Measurements from ENCODE around the gene NSMF.
"Not testable (repeated sequence)": the region's sequence is repeated elsewhere in the genome, so short reads cannot be mapped to it uniquely, and the experiment has no call there.

The NSMF gene

GRCh38 chr9:137475666-137476065 lies 16.5 kb upstream of the NSMF start:
- DNase-seq (ENCODE audit: low read depth), result no peak

- no peak for DNase-seq (ENCODE audit: low read depth)
Measured at GRCh38 chr9:137474271-137474670, 15.1 kb upstream of the NSMF start.

GRCh38 chr9:137470785-137471184 lies 11.7 kb upstream of the NSMF start:
- no peak for DNase-seq (ENCODE audit: low read depth)

- no peak for DNase-seq (ENCODE audit: low read depth)
Measured at GRCh38 chr9:137467896-137468295, 8.8 kb upstream of the NSMF start.

GRCh38 chr9:137467161-137467581 lies 8.0 kb upstream of the NSMF start:
- DNase-seq (ENCODE audit: low read depth), result no peak

- not testable (repeated sequence) for DNase-seq (ENCODE audit: low read depth)
Measured at GRCh38 chr9:137466389-137467085, 7.4 kb upstream of the NSMF start.

GRCh38 chr9:137465720-137466388 lies 6.7 kb upstream of the NSMF start:
- DNase-seq (ENCODE audit: low read depth), result no peak

GRCh38 chr9:137465000-137465719 lies 6.0 kb upstream of the NSMF start:
- no peak for DNase-seq (ENCODE audit: low read depth)

GRCh38 chr9:137464291-137464999 lies 5.3 kb upstream of the NSMF start:
- DNase-seq (ENCODE audit: low read depth), result no peak

- no peak for DNase-seq (ENCODE audit: low read depth)
Measured at GRCh38 chr9:137463931-137464290, 4.8 kb upstream of the NSMF start.

- DNase-seq (ENCODE audit: low read depth), result no peak
Measured at GRCh38 chr9:137462986-137463930, 4.1 kb upstream of the NSMF start.

GRCh38 chr9:137462396-137462985 lies 3.4 kb upstream of the NSMF start:
- no peak for DNase-seq (ENCODE audit: low read depth)

- peak; percentile 71 for DNase-seq (ENCODE audit: low read depth)
Measured at GRCh38 chr9:137461663-137462395, 2.7 kb upstream of the NSMF start.

GRCh38 chr9:137461316-137461662 lies 2.2 kb upstream of the NSMF start:
- DNase-seq (ENCODE audit: low read depth), result no peak

- no peak for DNase-seq (ENCODE audit: low read depth)
Measured at GRCh38 chr9:137460363-137461315, 1.5 kb upstream of the NSMF start.

GRCh38 chr9:137459601-137460362 lies 648 bp upstream of the NSMF start:
- no peak for DNase-seq (ENCODE audit: low read depth)

GRCh38 chr9:137458194-137459151 lies 661 bp downstream of the NSMF start:
- no peak for DNase-seq (ENCODE audit: low read depth)

Measured in T-helper 22 cell (primary cell).